GM23338 (cell line): ENCODE results near the gene MFSD11.

Source experiments
- CREB1 ChIP-seq: fragments of 250-450 bp; sonication (Bioruptor Pico); IDR thresholded peaks from 2 replicates; pipeline ENCODE4 v1.5.0; 2020; ENCODE audit warnings: low read depth, mild to moderate bottlenecking, moderate library complexity
- EZH2 ChIP-seq: fragments of 200-600 bp; sonication (generic); IDR thresholded peaks from one replicate; pipeline ENCODE4 v1.8.0; 2017; ENCODE audit warnings: antibody characterized with exemption, mild to moderate bottlenecking, low read depth; ENCODE audit not compliant: unreplicated experiment
- EZH2phosphoT487 ChIP-seq: fragments of 200-600 bp; sonication (generic); IDR thresholded peaks from one replicate; pipeline ENCODE4 v1.8.1; 2018; ENCODE audit warnings: antibody characterized with exemption; ENCODE audit not compliant: unreplicated experiment
- JUNB ChIP-seq: IDR thresholded peaks from one replicate; pipeline ENCODE4 v1.6.1; 2016; ENCODE audit warnings: antibody characterized with exemption; ENCODE audit not compliant: unreplicated experiment
- POLR2AphosphoS5 ChIP-seq: IDR thresholded peaks from 2 replicates; pipeline ENCODE4 v1.6.1; 2016; ENCODE audit warnings: antibody characterized with exemption, low read depth
- STAT1 ChIP-seq: IDR thresholded peaks from one replicate; pipeline ENCODE4 v1.6.1; 2016; ENCODE audit warnings: antibody characterized with exemption; ENCODE audit not compliant: unreplicated experiment
- TF ChIP-seq, protein P1 (sequence below), 2 experiments: fragments of 200-600 bp in 1 of 2; sonication (generic) in 1 of 2; conservative IDR thresholded peaks; 2 replicates each; pipeline versions ENCODE4 v1.5.1 to v1.6.1; 2016 to 2017; ENCODE audit warnings: antibody characterized with exemption in 2 of 2, low read depth in 2 of 2, mild to moderate bottlenecking in 2 of 2, moderate library complexity in 1 of 2
- TF ChIP-seq, protein P2 (sequence below): IDR thresholded peaks from one replicate; pipeline ENCODE4 v1.6.1; 2018; ENCODE audit warnings: antibody characterized with exemption; ENCODE audit not compliant: unreplicated experiment

DNA sequence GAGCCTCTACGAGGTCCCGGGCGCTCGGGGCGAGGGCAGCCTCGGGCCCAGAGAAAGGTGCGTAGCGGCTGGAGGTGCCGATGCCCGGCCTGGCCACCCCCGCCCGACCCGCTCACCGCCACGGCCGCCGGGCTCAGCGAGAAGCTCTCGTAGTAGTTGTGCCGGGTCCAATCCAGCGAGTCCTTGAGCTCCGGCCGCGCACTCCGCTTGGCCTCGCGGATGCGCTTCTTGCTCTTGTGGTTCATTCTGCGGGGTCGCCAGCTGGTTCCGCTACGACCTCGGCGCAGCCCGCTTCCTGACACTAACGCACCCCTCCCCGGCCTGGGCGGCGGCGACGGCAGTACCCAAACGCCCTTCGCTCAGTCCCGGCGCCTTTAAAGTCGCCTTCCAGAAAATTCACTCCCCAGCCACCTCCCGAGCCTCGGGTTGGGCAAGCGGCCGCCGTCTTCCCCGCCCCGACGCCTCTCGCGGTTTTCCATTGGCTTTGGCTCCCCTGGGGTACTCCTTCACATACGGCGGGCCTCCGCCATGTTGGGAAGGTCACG lies 11.6 kb upstream of the MFSD11 start, which contains the start of gene JMJD6:
- TF ChIP-seq EZH2 = no peak
- TF ChIP-seq, protein P1, sequence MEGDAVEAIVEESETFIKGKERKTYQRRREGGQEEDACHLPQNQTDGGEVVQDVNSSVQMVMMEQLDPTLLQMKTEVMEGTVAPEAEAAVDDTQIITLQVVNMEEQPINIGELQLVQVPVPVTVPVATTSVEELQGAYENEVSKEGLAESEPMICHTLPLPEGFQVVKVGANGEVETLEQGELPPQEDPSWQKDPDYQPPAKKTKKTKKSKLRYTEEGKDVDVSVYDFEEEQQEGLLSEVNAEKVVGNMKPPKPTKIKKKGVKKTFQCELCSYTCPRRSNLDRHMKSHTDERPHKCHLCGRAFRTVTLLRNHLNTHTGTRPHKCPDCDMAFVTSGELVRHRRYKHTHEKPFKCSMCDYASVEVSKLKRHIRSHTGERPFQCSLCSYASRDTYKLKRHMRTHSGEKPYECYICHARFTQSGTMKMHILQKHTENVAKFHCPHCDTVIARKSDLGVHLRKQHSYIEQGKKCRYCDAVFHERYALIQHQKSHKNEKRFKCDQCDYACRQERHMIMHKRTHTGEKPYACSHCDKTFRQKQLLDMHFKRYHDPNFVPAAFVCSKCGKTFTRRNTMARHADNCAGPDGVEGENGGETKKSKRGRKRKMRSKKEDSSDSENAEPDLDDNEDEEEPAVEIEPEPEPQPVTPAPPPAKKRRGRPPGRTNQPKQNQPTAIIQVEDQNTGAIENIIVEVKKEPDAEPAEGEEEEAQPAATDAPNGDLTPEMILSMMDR (conservative IDR thresholded peaks at IDR 0.05; ENCODE audit: low read depth in 2 of 2) = no peak
- no peak for TF ChIP-seq STAT1
- TF ChIP-seq EZH2phosphoT487 = no peak
- no peak for TF ChIP-seq POLR2AphosphoS5
- peak; percentile 88 for TF ChIP-seq CREB1
- TF ChIP-seq, protein P2, sequence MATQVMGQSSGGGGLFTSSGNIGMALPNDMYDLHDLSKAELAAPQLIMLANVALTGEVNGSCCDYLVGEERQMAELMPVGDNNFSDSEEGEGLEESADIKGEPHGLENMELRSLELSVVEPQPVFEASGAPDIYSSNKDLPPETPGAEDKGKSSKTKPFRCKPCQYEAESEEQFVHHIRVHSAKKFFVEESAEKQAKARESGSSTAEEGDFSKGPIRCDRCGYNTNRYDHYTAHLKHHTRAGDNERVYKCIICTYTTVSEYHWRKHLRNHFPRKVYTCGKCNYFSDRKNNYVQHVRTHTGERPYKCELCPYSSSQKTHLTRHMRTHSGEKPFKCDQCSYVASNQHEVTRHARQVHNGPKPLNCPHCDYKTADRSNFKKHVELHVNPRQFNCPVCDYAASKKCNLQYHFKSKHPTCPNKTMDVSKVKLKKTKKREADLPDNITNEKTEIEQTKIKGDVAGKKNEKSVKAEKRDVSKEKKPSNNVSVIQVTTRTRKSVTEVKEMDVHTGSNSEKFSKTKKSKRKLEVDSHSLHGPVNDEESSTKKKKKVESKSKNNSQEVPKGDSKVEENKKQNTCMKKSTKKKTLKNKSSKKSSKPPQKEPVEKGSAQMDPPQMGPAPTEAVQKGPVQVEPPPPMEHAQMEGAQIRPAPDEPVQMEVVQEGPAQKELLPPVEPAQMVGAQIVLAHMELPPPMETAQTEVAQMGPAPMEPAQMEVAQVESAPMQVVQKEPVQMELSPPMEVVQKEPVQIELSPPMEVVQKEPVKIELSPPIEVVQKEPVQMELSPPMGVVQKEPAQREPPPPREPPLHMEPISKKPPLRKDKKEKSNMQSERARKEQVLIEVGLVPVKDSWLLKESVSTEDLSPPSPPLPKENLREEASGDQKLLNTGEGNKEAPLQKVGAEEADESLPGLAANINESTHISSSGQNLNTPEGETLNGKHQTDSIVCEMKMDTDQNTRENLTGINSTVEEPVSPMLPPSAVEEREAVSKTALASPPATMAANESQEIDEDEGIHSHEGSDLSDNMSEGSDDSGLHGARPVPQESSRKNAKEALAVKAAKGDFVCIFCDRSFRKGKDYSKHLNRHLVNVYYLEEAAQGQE = no peak
- no peak for TF ChIP-seq JUNB
